NOMO-1 treated with dmso at 0.1 percent for 144 hours (cell line): ENCODE data around the gene THAP3.

Experiments used
- DNase-seq: peaks from one replicate; lab custom pipeline; 2025; ENCODE audit not compliant: unreplicated experiment; lab: John Stamatoyannopoulos, UW

Gene THAP3

GRCh38 chr1:6666696-6667095 is 42.0 kb downstream of the THAP3 start:
- no peak for DNase-seq

GRCh38 chr1:6667139-6667538 is 42.5 kb downstream of the THAP3 start:
- DNase-seq = no peak

- DNase-seq = no peak
These were observed 43.8 kb downstream of the THAP3 start for GRCh38 chr1:6668503-6668902.

- DNase-seq = no peak
These were observed 47.9 kb downstream of the THAP3 start for GRCh38 chr1:6672558-6672957.

- DNase-seq = no peak
These were observed 49.2 kb downstream of the THAP3 start for GRCh38 chr1:6673816-6674398.

- DNase-seq = no peak
These were observed 50.1 kb downstream of the THAP3 start for GRCh38 chr1:6674771-6675170.

GRCh38 chr1:6675941-6676340 is 51.3 kb downstream of the THAP3 start:
- no peak for DNase-seq
